H1 (cell line): ENCODE results near the gene LSM11. TPM values are rescaled to one million over a fixed set of nuclear protein-coding genes. Genes with fewer than 3 reads are reported as not detected.

Experiments used
- CTCF ChIA-PET: fragments of 300-600 bp; sonication (Branson Sonifier 250); formaldehyde crosslinking; loops from one replicate; lab custom pipeline; 2021; ENCODE audit not compliant: partially characterized antibody; lab: Charles Lee
- POLR2A ChIA-PET: fragments of 300-600 bp; sonication (Branson Sonifier 250); formaldehyde crosslinking; loops from one replicate; lab custom pipeline; 2021; ENCODE audit warnings: inconsistent platforms; ENCODE audit not compliant: partially characterized antibody; lab: Charles Lee
- DNase-seq, 2 experiments: peaks; one replicate each; pipeline versions ENCODE4 v3.0.0 to v3.0.0-alpha.2; 2010 to 2022; ENCODE audit warnings: low spot score in 2 of 2, low read depth in 1 of 2, mixed read lengths in 1 of 2
- FAIRE-seq: peaks from 2 replicates; lab custom pipeline; 2011; peaks lifted over from hg19 to GRCh38; lab: Jason Lieb, UNC
- H2AFZ ChIP-seq: 2 replicates; pipeline ENCODE4 v1.8.1; 2012; ENCODE audit warnings: low read length, inconsistent platforms
- H2AK5ac ChIP-seq: 2 replicates; pipeline ENCODE4 v1.6.1; 2013; ENCODE audit warnings: low read depth, low read length
- H2BK120ac ChIP-seq: replicated peaks from 2 replicates; pipeline ENCODE3; 2013; ENCODE audit warnings: low read depth, low read length, inconsistent platforms
- H2BK12ac ChIP-seq: 2 replicates; pipeline ENCODE4 v1.6.1; 2013; ENCODE audit warnings: low read depth, low read length
- H2BK15ac ChIP-seq: 2 replicates; pipeline ENCODE4 v1.6.1; 2013; ENCODE audit warnings: low read length
- H2BK20ac ChIP-seq: 2 replicates; pipeline ENCODE4 v1.6.1; 2013; ENCODE audit warnings: low read length
- H2BK5ac ChIP-seq: 2 replicates; pipeline ENCODE4 v1.6.1; 2013; ENCODE audit warnings: low read depth, low read length
- H3K14ac ChIP-seq: 2 replicates; pipeline ENCODE4 v1.6.1; 2013; ENCODE audit warnings: inconsistent platforms; ENCODE audit not compliant: insufficient read length
- H3K18ac ChIP-seq: 2 replicates; pipeline ENCODE4 v1.6.1; 2013; ENCODE audit warnings: low read length; ENCODE audit errors: extremely low read depth
- H3K23ac ChIP-seq: 2 replicates; pipeline ENCODE4 v1.6.1; 2013; ENCODE audit warnings: inconsistent platforms; ENCODE audit not compliant: insufficient read length
- H3K23me2 ChIP-seq: 2 replicates; pipeline ENCODE4 v1.6.1; 2013; ENCODE audit warnings: low read depth, low read length
- H3K27ac ChIP-seq: 2 replicates; pipeline ENCODE4 v1.6.1; 2011; ENCODE audit warnings: low read depth, low read length, inconsistent platforms
- H3K27me3 ChIP-seq, 4 experiments: replicated peaks in 1 of 4; 1 replicate in 1 of 4; 2 replicates in 3 of 4; pipeline versions ENCODE4 v1.6.1 to v1.8.1; 2011 to 2013; ENCODE audit warnings: low read length in 3 of 4, mild to moderate bottlenecking in 3 of 4, inconsistent platforms in 2 of 4, mixed read lengths in 2 of 4, moderate library complexity in 1 of 4; ENCODE audit not compliant: control insufficient read depth in 3 of 4, insufficient read depth in 3 of 4; ENCODE audit errors: extremely low read depth in 1 of 4
- H3K36me3 ChIP-seq, 4 experiments: 2 replicates each; pipeline versions ENCODE4 v1.6.1 to v1.8.1; 2011 to 2013; ENCODE audit warnings: mild to moderate bottlenecking in 4 of 4, low read length in 3 of 4, moderate library complexity in 2 of 4, control low read depth in 1 of 4, inconsistent platforms in 1 of 4; ENCODE audit not compliant: insufficient read depth in 4 of 4, control insufficient read depth in 2 of 4
- H3K4ac ChIP-seq: replicated peaks from 2 replicates; pipeline ENCODE3; 2013; ENCODE audit warnings: low read length, low read depth, mixed read lengths, inconsistent platforms; ENCODE audit not compliant: insufficient read length
- H3K4me1 ChIP-seq, 4 experiments: replicated peaks in 1 of 4; 1 replicate in 1 of 4; 2 replicates in 3 of 4; pipeline versions ENCODE4 v1.6.1 to v1.8.1; 2011 to 2013; ENCODE audit warnings: low read length in 3 of 4, inconsistent platforms in 2 of 4, mixed read lengths in 1 of 4; ENCODE audit not compliant: insufficient read depth in 4 of 4, control insufficient read depth in 3 of 4
- H3K4me2 ChIP-seq, 2 experiments: 2 replicates each; pipeline versions ENCODE4 v1.6.1 to v1.8.1; 2011 to 2013; ENCODE audit warnings: low read depth in 2 of 2, low read length in 2 of 2, control low read depth in 1 of 2, inconsistent platforms in 1 of 2, mild to moderate bottlenecking in 1 of 2; ENCODE audit not compliant: insufficient read depth in 1 of 2
- H3K4me3 ChIP-seq, 4 experiments: fragments of 200-600, 300-600 bp in 1 of 4; sonication (generic), shearing (Covaris generic), sonication (Bioruptor Twin) in 1 of 4; 2 replicates each; pipeline versions ENCODE4 v1.5.1 to v1.8.1; 2011 to 2016; ENCODE audit warnings: low read length in 4 of 4, low read depth in 3 of 4, control low read depth in 2 of 4, inconsistent platforms in 2 of 4, mild to moderate bottlenecking in 2 of 4, mixed read lengths in 1 of 4, moderate library complexity in 1 of 4; ENCODE audit not compliant: insufficient read depth in 2 of 4; ENCODE audit errors: extremely low read depth in 1 of 4
- H3K56ac ChIP-seq: replicated peaks from 2 replicates; pipeline ENCODE3; 2013; ENCODE audit warnings: low read depth, mild to moderate bottlenecking, mixed read lengths, low read length, inconsistent platforms; ENCODE audit not compliant: insufficient read length
- H3K79me1 ChIP-seq: 2 replicates; pipeline ENCODE4 v1.6.1; 2013; ENCODE audit warnings: low read depth, low read length, control low read depth
- H3K79me2 ChIP-seq, 2 experiments: 2 replicates each; pipeline versions ENCODE4 v1.6.1 to v1.8.1; 2012 to 2013; ENCODE audit warnings: low read length in 2 of 2, mild to moderate bottlenecking in 2 of 2, inconsistent platforms in 1 of 2; ENCODE audit not compliant: insufficient read depth in 2 of 2, control insufficient read depth in 1 of 2
- H3K9ac ChIP-seq, 4 experiments: replicated peaks in 1 of 4; 1 replicate in 1 of 4; 2 replicates in 3 of 4; pipeline versions ENCODE4 v1.6.1 to v1.8.1; 2011 to 2013; ENCODE audit warnings: low read depth in 3 of 4, low read length in 3 of 4, control low read depth in 2 of 4, mild to moderate bottlenecking in 2 of 4, moderate library complexity in 2 of 4, inconsistent platforms in 1 of 4; ENCODE audit errors: extremely low read depth in 1 of 4
- H3K9me3 ChIP-seq, 2 experiments: 2 replicates each; pipeline versions ENCODE4 v1.6.1 to v1.8.1; 2012 to 2013; ENCODE audit warnings: mild to moderate bottlenecking in 2 of 2, moderate library complexity in 2 of 2, control low read depth in 1 of 2, inconsistent platforms in 1 of 2, low read depth in 1 of 2, low read length in 1 of 2, mixed read lengths in 1 of 2; ENCODE audit not compliant: insufficient read depth in 2 of 2
- H4K20me1 ChIP-seq, 2 experiments: replicated peaks in 1 of 2; 2 replicates each; pipeline versions ENCODE3 to v1.8.1; 2011 to 2013; ENCODE audit warnings: inconsistent platforms in 2 of 2, low read length in 2 of 2, mild to moderate bottlenecking in 1 of 2; ENCODE audit not compliant: insufficient read depth in 2 of 2, control insufficient read depth in 1 of 2
- H4K5ac ChIP-seq: 2 replicates; pipeline ENCODE4 v1.6.1; 2013; ENCODE audit warnings: low read length, low read depth, mixed read lengths, inconsistent platforms; ENCODE audit not compliant: insufficient read length
- H4K8ac ChIP-seq: 2 replicates; pipeline ENCODE4 v1.8.0; 2013; ENCODE audit warnings: mild to moderate bottlenecking, moderate library complexity, low read length, inconsistent platforms; ENCODE audit not compliant: insufficient read depth; ENCODE audit errors: extremely low read depth
- H4K91ac ChIP-seq: replicated peaks from 2 replicates; pipeline ENCODE3; 2013; ENCODE audit warnings: low read length, mixed read lengths, inconsistent platforms; ENCODE audit not compliant: insufficient read length
- CREB1 ChIP-seq: IDR thresholded peaks from 2 replicates; pipeline ENCODE4 v1.6.1; 2012; ENCODE audit warnings: inconsistent platforms
- JUN ChIP-seq: IDR thresholded peaks from 2 replicates; pipeline ENCODE4 v1.6.1; 2011; ENCODE audit warnings: low read depth, mild to moderate bottlenecking, improper control_type of control experiment, low read length
- PHF8 ChIP-seq: fragments of 200-600 bp; sonication (generic); conservative IDR thresholded peaks from 2 replicates; pipeline ENCODE4 v1.7.1; 2012; ENCODE audit warnings: low read depth, mild to moderate bottlenecking, inconsistent platforms, low read length, moderate library complexity
- RXRA ChIP-seq: IDR thresholded peaks from 2 replicates; pipeline ENCODE4 v1.6.1; 2011; ENCODE audit warnings: low read depth, mild to moderate bottlenecking, low read length, moderate library complexity; ENCODE audit not compliant: insufficient read depth
- WGBS, 2 experiments: shearing (Covaris generic) in 1 of 2; methylation state at CpG; one replicate each; pipeline versions ENCODE4 v1.1.6 to v1.1.7; 2013 to 2015; ENCODE audit warnings: low lambda C conversion rate in 2 of 2, mixed read lengths in 2 of 2, inconsistent platforms in 1 of 2, low coverage in 1 of 2, missing lambda C conversion rate in 1 of 2; ENCODE audit not compliant: insufficient replicate concordance in 2 of 2, insufficient coverage in 1 of 2, insufficient read length in 1 of 2; ENCODE audit errors: extremely low coverage in 1 of 2, missing lambda C conversion rate in 1 of 2; 5-methylcytosine and 5-hydroxymethylcytosine counted together
- long read RNA-seq, 2 experiments: library from RNA in 1 of 2; library from capped mRNA in 1 of 2; stranded (forward); transcript quantifications; one replicate each; pipeline ENCODE4 v2.0.0, GENCODE V29; 2021; ENCODE audit warnings: inconsistent platforms in 1 of 2
- polyA minus RNA-seq, 3 experiments: library from RNA; depleted of rRNA, polyadenylated mRNA; stranded (reverse); fragments of >200 nt; gene quantifications; 1 replicate in 2 of 3; 2 replicates in 1 of 3; pipeline ENCODE4 v1.2.3, GENCODE V29; 2011
- polyA plus RNA-seq, 7 experiments: library from polyadenylated mRNA; depleted of rRNA in 3 of 7; stranded (reverse) in 5 of 7; unstranded in 2 of 7; fragments of >200 nt in 5 of 7; fragments of 200-250 nt in 2 of 7; gene quantifications; 1 replicate in 5 of 7; 2 replicates in 1 of 7; 4 replicates in 1 of 7; pipeline versions ENCODE4 v1.2.1 to v1.2.3, GENCODE V29; 2011 to 2013; ENCODE audit warnings: missing spikeins in 2 of 7, mixed read lengths in 2 of 7
- total RNA-seq: library from RNA; stranded (reverse); fragmentation: NEBNext Ultra II Directional; extraction: Animal tissue kit (Norgen Biotek cat#: 25700); gene quantifications from 2 replicates; pipeline ENCODE4 v1.2.1, GENCODE V29; 2021
- TF ChIP-seq, protein P1 (sequence below), 3 experiments: IDR thresholded peaks; 1 replicate in 2 of 3; 2 replicates in 1 of 3; pipeline versions ENCODE4 v1.5.1 to v1.6.1; 2011; ENCODE audit warnings: low read length in 3 of 3, mild to moderate bottlenecking in 3 of 3, inconsistent platforms in 2 of 3, low read depth in 1 of 3, moderate library complexity in 1 of 3; ENCODE audit not compliant: insufficient read depth in 1 of 3; ENCODE audit errors: control extremely low read depth in 1 of 3

The LSM11 gene
- total RNA-seq = 3.4 and 3.9 TPM in 2 replicates
- 1.3 and 1.8 TPM in 2 replicates for polyA plus RNA-seq (2011; rRNA removed)
- 1.9 TPM for polyA plus RNA-seq (2011; cell fraction: cytosol; rRNA removed)
- 1.3 TPM for polyA plus RNA-seq (2011; cell fraction: nucleus; rRNA removed)
- polyA plus RNA-seq (2012, experiment 1 of 2) = 1.7 to 3.2 TPM (median 2.5 TPM) in 4 replicates
- 0.67 TPM for polyA plus RNA-seq (2012, experiment 2 of 2)
- 1.6 TPM for polyA plus RNA-seq (2013, experiment 1 of 2)
- 1.5 TPM for polyA plus RNA-seq (2013, experiment 2 of 2)
- polyA minus RNA-seq (2011; rRNA and poly(A)+ RNA removed) = 5.2 and 6.9 TPM in 2 replicates
- polyA minus RNA-seq (2011; cell fraction: cytosol; rRNA and poly(A)+ RNA removed) = 4.4 TPM
- polyA minus RNA-seq (2011; cell fraction: nucleus; rRNA and poly(A)+ RNA removed) = 3.3 TPM
- long read RNA-seq, experiment 1, partial matches to known transcripts = 0 of 5 reads
- long read RNA-seq, experiment 1, other reads (novel, unspliced or antisense) = 5 of 5 reads
- long read RNA-seq, experiment 2 = 0 reads

GRCh38 chr5:157743163-157744050, at the start of gene LSM11:
LSM11 (plus strand) TSS chr5:157743712; CDS start chr5:157743751, 39 bp downstream.
- Histone ChIP-seq H4K8ac (peak within 1 kb of the TSS; percentile 92), H3K23ac (no peak within 1 kb of the TSS), H4K91ac (no peak within 1 kb of the TSS), H3K9me3 (no peaks in the 10 kb centered on the region), H3K4me1 (peaks cover 0 to 7% (median 0%) of the 10 kb centered on the region in 4 experiments; a peak in 3 of 7 replicates), H2AFZ (peak within 1 kb of the TSS; percentile 93), H2AK5ac (no peak within 1 kb of the TSS), H3K14ac (no peak within 1 kb of the TSS), H3K36me3 (peaks cover 3 to 9% (median 3%) of the 10 kb centered on the region in 4 experiments; a peak in 5 of 8 replicates), H2BK20ac (no peak within 1 kb of the TSS), H3K23me2 (peaks cover 6% of the 10 kb centered on the region; the same call in 1 of the 2 replicates), H2BK120ac (no peak within 1 kb of the TSS), H2BK12ac (no peak within 1 kb of the TSS), H3K27me3 (peaks cover 0 to 13% (median 7%) of the 10 kb centered on the region in 4 experiments; a peak in 5 of 7 replicates), H3K4ac (no peak within 1 kb of the TSS), H4K5ac (no peak within 1 kb of the TSS), H3K79me1 (no peaks in the 10 kb centered on the region), H2BK5ac (no peak within 1 kb of the TSS), H3K27ac (no peak within 1 kb of the TSS), H4K20me1 (peaks cover 0 to 3% of the 10 kb centered on the region in 2 experiments), H2BK15ac (no peak within 1 kb of the TSS), H3K9ac (peak within 1 kb of the TSS; percentile 15 to 67 (median 38); a peak in 5 of 7 replicates), H3K79me2 (no peaks in the 10 kb centered on the region), H3K56ac (no peak within 1 kb of the TSS), H3K18ac (no peak within 1 kb of the TSS), H3K4me2 (peak within 1 kb of the TSS; percentile 78 to 90), H3K4me3 (peak within 1 kb of the TSS; percentile 49 to 85 (median 70))
- ChIA-PET CTCF (interaction anchor here (0.6 to 4.9 kb wide), 65 partner anchors 10 to 795 kb away, joined by 3 to 57 read pairs (median 4); partner anchors contain the start of genes C5orf52, NIPAL4, SOX30 and THG1L), POLR2A (interaction anchor here (0.9 to 2.2 kb wide), 2 partner anchors 12 to 75 kb away, joined by 3 to 10 read pairs; partner anchors contain the start of gene THG1L)
- DNase-seq = peak; percentile 69 to 98
- WGBS, 2 experiments = 6% methylated on average over 35 of the region's 79 CpGs; no CpG with 5 or more reads in 1 of the 2 experiments
- FAIRE-seq = no peak
- TF ChIP-seq JUN (no peak), RXRA (no peak), CREB1 (peak; percentile 29; the same call in 1 of the 2 replicates), PHF8 (no peak)
- TF ChIP-seq, protein P1, sequence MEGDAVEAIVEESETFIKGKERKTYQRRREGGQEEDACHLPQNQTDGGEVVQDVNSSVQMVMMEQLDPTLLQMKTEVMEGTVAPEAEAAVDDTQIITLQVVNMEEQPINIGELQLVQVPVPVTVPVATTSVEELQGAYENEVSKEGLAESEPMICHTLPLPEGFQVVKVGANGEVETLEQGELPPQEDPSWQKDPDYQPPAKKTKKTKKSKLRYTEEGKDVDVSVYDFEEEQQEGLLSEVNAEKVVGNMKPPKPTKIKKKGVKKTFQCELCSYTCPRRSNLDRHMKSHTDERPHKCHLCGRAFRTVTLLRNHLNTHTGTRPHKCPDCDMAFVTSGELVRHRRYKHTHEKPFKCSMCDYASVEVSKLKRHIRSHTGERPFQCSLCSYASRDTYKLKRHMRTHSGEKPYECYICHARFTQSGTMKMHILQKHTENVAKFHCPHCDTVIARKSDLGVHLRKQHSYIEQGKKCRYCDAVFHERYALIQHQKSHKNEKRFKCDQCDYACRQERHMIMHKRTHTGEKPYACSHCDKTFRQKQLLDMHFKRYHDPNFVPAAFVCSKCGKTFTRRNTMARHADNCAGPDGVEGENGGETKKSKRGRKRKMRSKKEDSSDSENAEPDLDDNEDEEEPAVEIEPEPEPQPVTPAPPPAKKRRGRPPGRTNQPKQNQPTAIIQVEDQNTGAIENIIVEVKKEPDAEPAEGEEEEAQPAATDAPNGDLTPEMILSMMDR (IDR thresholded peaks at IDR 0.05; ENCODE audit: control extremely low read depth in 1 of 3, insufficient read depth in 1 of 3, low read depth in 1 of 3, low read length in 3 of 3) = peak; percentile 97 to 100 (median 99)
